ENCODE measurements around the gene CAPN13. TPM values are rescaled to one million over a fixed set of nuclear protein-coding genes. Genes with fewer than 3 reads are reported as not detected.

The CAPN13 gene
- total RNA-seq, 1 donor from 2014 or later, result not detected

DNA sequence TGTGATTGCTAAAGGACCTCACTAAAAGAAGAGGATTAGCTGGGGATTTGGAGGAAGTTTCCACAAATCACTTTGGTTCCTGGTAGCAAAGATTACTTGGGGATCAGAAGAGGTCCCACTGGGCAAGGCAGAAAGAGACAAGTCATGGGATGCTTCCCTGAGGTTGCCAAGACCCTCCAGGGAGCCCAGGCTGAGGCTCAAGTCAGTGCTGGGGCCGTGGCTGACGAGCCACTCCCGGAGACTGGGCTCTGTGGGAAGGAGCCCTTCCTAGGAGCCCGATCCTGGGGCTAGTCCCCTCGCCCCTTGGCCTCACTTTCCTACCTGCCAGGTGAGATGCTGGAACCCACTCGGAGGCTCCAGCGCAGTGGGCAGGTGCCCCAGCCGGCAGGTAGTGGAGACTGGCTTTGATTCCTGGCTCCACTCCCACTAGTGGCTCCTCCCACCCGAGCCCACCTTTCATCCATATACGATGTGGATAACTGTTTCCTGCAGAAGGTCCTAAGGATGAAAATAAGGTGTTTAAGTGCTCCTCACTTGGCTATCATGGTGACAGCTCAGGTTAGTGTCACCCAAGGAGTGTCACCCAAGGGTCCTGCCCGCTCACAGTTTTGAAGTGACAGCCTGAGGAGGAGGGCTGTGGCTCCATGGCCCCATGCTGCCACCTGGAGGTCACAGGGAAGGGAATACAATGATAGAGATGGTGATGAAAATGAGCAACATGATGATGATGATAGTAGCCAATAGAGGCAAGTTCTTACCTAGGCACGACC is 100.5 kb downstream of the CAPN13 start:
- Histone ChIP-seq H3K4me3 (ENCODE audit: insufficient read depth, low read depth, low read length) (no peak overlapping the region), H3K4me1 (ENCODE audit: insufficient read depth, low read length) (no peaks in the 10 kb centered on the region), H3K36me3 (ENCODE audit: insufficient read depth, low read length) (no peaks in the 10 kb centered on the region), H3K4me2 (ENCODE audit: low read length) (no peak overlapping the region), H3K9me3 (ENCODE audit: insufficient read depth, low read depth, low read length) (peaks cover 9% of the 10 kb centered on the region), H3K79me2 (ENCODE audit: insufficient read depth, low read length) (no peaks in the 10 kb centered on the region), H2AFZ (ENCODE audit: low read depth, low read length) (no peak overlapping the region), H3K27ac (ENCODE audit: low read depth, low read length) (no peak overlapping the region), H3K9ac (ENCODE audit: low read length) (no peak overlapping the region), H4K20me1 (ENCODE audit: insufficient read depth, low read length) (no peaks in the 10 kb centered on the region), H3K27me3 (ENCODE audit: insufficient read depth, low read length) (no peaks in the 10 kb centered on the region)
- Mint-ChIP-seq H3K9me3 (ENCODE audit: unreplicated experiment) (peaks cover 13% of the 10 kb centered on the region), H3K27me3 (ENCODE audit: low read depth, unreplicated experiment) (peaks cover 2% of the 10 kb centered on the region), H3K4me1 (ENCODE audit: low read depth, unreplicated experiment) (no peaks in the 10 kb centered on the region), H3K36me3 (ENCODE audit: low read depth, unreplicated experiment) (no peaks in the 10 kb centered on the region), H3K27ac (ENCODE audit: unreplicated experiment) (peak overlapping the region; percentile 75), H3K4me3 (ENCODE audit: unreplicated experiment) (no peak overlapping the region)
- TF ChIP-seq, protein P1, sequence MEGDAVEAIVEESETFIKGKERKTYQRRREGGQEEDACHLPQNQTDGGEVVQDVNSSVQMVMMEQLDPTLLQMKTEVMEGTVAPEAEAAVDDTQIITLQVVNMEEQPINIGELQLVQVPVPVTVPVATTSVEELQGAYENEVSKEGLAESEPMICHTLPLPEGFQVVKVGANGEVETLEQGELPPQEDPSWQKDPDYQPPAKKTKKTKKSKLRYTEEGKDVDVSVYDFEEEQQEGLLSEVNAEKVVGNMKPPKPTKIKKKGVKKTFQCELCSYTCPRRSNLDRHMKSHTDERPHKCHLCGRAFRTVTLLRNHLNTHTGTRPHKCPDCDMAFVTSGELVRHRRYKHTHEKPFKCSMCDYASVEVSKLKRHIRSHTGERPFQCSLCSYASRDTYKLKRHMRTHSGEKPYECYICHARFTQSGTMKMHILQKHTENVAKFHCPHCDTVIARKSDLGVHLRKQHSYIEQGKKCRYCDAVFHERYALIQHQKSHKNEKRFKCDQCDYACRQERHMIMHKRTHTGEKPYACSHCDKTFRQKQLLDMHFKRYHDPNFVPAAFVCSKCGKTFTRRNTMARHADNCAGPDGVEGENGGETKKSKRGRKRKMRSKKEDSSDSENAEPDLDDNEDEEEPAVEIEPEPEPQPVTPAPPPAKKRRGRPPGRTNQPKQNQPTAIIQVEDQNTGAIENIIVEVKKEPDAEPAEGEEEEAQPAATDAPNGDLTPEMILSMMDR (IDR thresholded peaks at IDR 0.05; ENCODE audit: insufficient read depth, low read depth, low read length), result peak; percentile 78
- TF ChIP-seq EZH2 (IDR thresholded peaks at IDR 0.05; ENCODE audit: insufficient read depth, low read length), result no peak
- FAIRE-seq (peak; percentile 91), DNase-seq (ENCODE audit: low read depth) (peak; percentile 16)

DNA sequence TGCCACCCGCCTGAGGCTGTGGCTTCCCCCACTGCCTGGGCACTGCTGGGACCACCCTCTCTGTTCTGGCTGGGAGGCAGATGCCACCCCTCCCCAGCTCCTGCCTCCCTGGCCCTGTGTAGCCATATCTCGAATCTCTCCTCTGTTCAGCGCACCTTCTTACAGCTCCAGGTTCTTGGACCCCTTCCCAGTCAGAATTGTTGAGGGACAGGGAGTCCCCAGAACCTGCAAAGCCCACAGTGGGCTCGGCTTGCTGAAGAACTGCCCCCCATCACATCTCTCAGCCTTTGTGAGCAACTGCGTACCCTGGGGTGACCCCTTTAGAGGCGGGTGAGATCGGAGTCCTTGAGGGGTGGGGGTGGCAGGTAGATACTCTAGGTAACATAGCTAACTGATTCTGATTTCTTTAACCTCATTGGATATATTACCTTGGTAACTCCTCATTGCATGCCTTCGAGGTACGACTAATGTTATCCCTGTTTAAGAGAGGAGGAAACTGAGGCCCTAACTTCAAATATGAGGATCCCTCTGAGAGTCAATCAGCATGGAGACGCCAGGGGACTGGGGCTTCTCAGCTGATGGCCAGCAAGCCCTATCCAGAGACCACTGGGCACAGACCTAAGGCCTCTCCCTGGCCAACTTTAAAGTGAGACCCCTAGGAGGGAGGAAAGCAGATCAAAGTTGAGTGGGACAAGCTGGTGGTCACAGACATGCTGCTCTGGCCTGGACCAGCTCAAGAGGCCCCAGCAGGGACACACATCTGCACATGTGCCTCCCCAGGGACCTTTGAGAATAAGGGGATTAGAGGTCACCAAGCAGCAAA is 101.3 kb downstream of the CAPN13 start:
- Histone ChIP-seq H3K4me3 (ENCODE audit: insufficient read depth, low read depth, low read length) (no peak overlapping the region), H4K20me1 (ENCODE audit: insufficient read depth, low read length) (no peaks in the 10 kb centered on the region), H3K27me3 (ENCODE audit: insufficient read depth, low read length) (no peaks in the 10 kb centered on the region), H3K4me1 (ENCODE audit: insufficient read depth, low read length) (no peaks in the 10 kb centered on the region), H2AFZ (ENCODE audit: low read depth, low read length) (no peak overlapping the region), H3K9ac (ENCODE audit: low read length) (no peak overlapping the region), H3K36me3 (ENCODE audit: insufficient read depth, low read length) (no peaks in the 10 kb centered on the region), H3K9me3 (ENCODE audit: insufficient read depth, low read depth, low read length) (peaks cover 10% of the 10 kb centered on the region), H3K4me2 (ENCODE audit: low read length) (no peak overlapping the region), H3K27ac (ENCODE audit: low read depth, low read length) (no peak overlapping the region), H3K79me2 (ENCODE audit: insufficient read depth, low read length) (no peaks in the 10 kb centered on the region)
- H3K36me3 Mint-ChIP-seq (ENCODE audit: low read depth, unreplicated experiment), result no peaks in the 10 kb centered on the region
- peak overlapping the region; percentile 75 for H3K27ac Mint-ChIP-seq (ENCODE audit: unreplicated experiment)
- no peak for TF ChIP-seq EZH2 (IDR thresholded peaks at IDR 0.05; ENCODE audit: insufficient read depth, low read length)
- TF ChIP-seq, protein P1 (IDR thresholded peaks at IDR 0.05; ENCODE audit: insufficient read depth, low read depth, low read length), result no peak
- peaks cover 2% of the 10 kb centered on the region for H3K27me3 Mint-ChIP-seq (ENCODE audit: low read depth, unreplicated experiment)
- no peaks in the 10 kb centered on the region for H3K4me1 Mint-ChIP-seq (ENCODE audit: low read depth, unreplicated experiment)
- peaks cover 13% of the 10 kb centered on the region for H3K9me3 Mint-ChIP-seq (ENCODE audit: unreplicated experiment)
- no peak overlapping the region for H3K4me3 Mint-ChIP-seq (ENCODE audit: unreplicated experiment)
- FAIRE-seq (no peak), DNase-seq (ENCODE audit: low read depth) (no peak)
